ENCODE data around the gene CHRDL2.

DNA sequence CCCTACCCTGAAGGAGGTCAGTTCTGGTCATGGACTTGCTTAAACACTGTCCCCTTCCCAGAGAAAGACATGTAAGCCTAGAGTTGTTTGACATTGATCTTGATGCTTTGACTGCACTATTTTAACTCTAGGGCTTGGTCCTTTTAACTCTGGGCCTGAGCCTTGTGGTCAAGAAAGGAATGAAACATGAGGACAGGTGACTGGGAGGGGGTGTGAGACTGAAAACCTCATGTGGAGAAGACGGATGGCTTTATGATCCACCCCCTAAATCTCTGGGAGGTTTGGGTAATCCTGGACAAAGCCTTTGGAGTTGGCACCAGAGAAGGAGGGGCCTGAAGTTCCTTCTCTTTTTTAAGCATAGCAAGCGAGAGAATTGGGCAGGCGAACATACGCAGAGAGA lies 17.5 kb downstream of the CHRDL2 start:
- TF ChIP-seq CREB1 (CRISPR knock-in tag; IDR thresholded peaks at IDR 0.05) (no peak), ZNF425 (CRISPR knock-in tag; conservative IDR thresholded peaks at IDR 0.05) (no peak), SMAD3 (CRISPR knock-in tag; IDR thresholded peaks at IDR 0.05; ENCODE audit: borderline replicate concordance) (no peak), FOXP1 (CRISPR knock-in tag; IDR thresholded peaks at IDR 0.05; ENCODE audit: borderline replicate concordance) (no peak), NFE2L1 (CRISPR knock-in tag; IDR thresholded peaks at IDR 0.05) (no peak), NR1H2 (CRISPR knock-in tag; IDR thresholded peaks at IDR 0.05) (no peak), NR2C2 (CRISPR knock-in tag; IDR thresholded peaks at IDR 0.05) (no peak), TEAD4 (CRISPR knock-in tag; IDR thresholded peaks at IDR 0.05) (no peak)
- TF ChIP-seq, protein P1, sequence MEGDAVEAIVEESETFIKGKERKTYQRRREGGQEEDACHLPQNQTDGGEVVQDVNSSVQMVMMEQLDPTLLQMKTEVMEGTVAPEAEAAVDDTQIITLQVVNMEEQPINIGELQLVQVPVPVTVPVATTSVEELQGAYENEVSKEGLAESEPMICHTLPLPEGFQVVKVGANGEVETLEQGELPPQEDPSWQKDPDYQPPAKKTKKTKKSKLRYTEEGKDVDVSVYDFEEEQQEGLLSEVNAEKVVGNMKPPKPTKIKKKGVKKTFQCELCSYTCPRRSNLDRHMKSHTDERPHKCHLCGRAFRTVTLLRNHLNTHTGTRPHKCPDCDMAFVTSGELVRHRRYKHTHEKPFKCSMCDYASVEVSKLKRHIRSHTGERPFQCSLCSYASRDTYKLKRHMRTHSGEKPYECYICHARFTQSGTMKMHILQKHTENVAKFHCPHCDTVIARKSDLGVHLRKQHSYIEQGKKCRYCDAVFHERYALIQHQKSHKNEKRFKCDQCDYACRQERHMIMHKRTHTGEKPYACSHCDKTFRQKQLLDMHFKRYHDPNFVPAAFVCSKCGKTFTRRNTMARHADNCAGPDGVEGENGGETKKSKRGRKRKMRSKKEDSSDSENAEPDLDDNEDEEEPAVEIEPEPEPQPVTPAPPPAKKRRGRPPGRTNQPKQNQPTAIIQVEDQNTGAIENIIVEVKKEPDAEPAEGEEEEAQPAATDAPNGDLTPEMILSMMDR (IDR thresholded peaks at IDR 0.05) = no peak
- TF ChIP-seq, protein P2, sequence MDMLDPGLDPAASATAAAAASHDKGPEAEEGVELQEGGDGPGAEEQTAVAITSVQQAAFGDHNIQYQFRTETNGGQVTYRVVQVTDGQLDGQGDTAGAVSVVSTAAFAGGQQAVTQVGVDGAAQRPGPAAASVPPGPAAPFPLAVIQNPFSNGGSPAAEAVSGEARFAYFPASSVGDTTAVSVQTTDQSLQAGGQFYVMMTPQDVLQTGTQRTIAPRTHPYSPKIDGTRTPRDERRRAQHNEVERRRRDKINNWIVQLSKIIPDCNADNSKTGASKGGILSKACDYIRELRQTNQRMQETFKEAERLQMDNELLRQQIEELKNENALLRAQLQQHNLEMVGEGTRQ (CRISPR knock-in tag; IDR thresholded peaks at IDR 0.05) = no peak
- TF ChIP-seq, protein P3, sequence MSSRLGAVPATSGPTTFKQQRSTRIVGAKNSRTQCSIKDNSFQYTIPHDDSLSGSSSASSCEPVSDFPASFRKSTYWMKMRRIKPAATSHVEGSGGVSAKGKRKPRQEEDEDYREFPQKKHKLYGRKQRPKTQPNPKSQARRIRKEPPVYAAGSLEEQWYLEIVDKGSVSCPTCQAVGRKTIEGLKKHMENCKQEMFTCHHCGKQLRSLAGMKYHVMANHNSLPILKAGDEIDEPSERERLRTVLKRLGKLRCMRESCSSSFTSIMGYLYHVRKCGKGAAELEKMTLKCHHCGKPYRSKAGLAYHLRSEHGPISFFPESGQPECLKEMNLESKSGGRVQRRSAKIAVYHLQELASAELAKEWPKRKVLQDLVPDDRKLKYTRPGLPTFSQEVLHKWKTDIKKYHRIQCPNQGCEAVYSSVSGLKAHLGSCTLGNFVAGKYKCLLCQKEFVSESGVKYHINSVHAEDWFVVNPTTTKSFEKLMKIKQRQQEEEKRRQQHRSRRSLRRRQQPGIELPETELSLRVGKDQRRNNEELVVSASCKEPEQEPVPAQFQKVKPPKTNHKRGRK (CRISPR knock-in tag; IDR thresholded peaks at IDR 0.05; ENCODE audit: borderline replicate concordance) = no peak
- TF ChIP-seq, protein P4, sequence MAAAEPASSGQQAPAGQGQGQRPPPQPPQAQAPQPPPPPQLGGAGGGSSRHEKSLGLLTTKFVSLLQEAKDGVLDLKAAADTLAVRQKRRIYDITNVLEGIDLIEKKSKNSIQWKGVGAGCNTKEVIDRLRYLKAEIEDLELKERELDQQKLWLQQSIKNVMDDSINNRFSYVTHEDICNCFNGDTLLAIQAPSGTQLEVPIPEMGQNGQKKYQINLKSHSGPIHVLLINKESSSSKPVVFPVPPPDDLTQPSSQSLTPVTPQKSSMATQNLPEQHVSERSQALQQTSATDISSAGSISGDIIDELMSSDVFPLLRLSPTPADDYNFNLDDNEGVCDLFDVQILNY (CRISPR knock-in tag; IDR thresholded peaks at IDR 0.05) = no peak

All from WTC11 (cell line).